Astrocyte (in vitro differentiated cells and primary cell): ENCODE measurements around the gene PCYT2. TPM values are rescaled to one million over a fixed set of nuclear protein-coding genes. Genes with fewer than 3 reads are reported as not detected.

Experiments used
- DNase-seq: peaks from one replicate; pipeline ENCODE4 v3.0.0-alpha.2; 2010; ENCODE audit warnings: low read depth
- FAIRE-seq: peaks from 2 replicates; lab custom pipeline; 2011; peaks lifted over from hg19 to GRCh38; lab: Jason Lieb, UNC
- H2AFZ ChIP-seq: 2 replicates; pipeline ENCODE4 v1.6.0; 2012; ENCODE audit warnings: low read depth, low read length, inconsistent platforms
- H3K27ac ChIP-seq: 2 replicates; pipeline ENCODE4 v1.5.1; 2011; ENCODE audit warnings: low read depth, low read length, inconsistent platforms
- H3K27me3 ChIP-seq: 2 replicates; pipeline ENCODE4 v1.6.0; 2011; ENCODE audit warnings: low read length, inconsistent platforms; ENCODE audit not compliant: insufficient read depth
- H3K36me3 ChIP-seq: 2 replicates; pipeline ENCODE4 v1.5.1; 2011; ENCODE audit warnings: low read length, inconsistent platforms; ENCODE audit not compliant: insufficient read depth
- H3K4me1 ChIP-seq: 2 replicates; pipeline ENCODE4 v1.5.1; 2011; ENCODE audit warnings: low read length, inconsistent platforms; ENCODE audit not compliant: insufficient read depth
- H3K4me2 ChIP-seq: 2 replicates; pipeline ENCODE4 v1.6.0; 2012; ENCODE audit warnings: low read length, inconsistent platforms
- H3K4me3 ChIP-seq: 2 replicates; pipeline ENCODE4 v1.5.1; 2011; ENCODE audit warnings: low read depth, mild to moderate bottlenecking, low read length, inconsistent platforms; ENCODE audit not compliant: insufficient read depth
- H3K79me2 ChIP-seq: 2 replicates; pipeline ENCODE4 v1.6.0; 2012; ENCODE audit warnings: mild to moderate bottlenecking, low read length, inconsistent platforms; ENCODE audit not compliant: insufficient read depth
- H3K9ac ChIP-seq: 2 replicates; pipeline ENCODE4 v1.6.0; 2012; ENCODE audit warnings: mild to moderate bottlenecking, low read length, inconsistent platforms
- H3K9me3 ChIP-seq: 2 replicates; pipeline ENCODE4 v1.5.1; 2012; ENCODE audit warnings: low read depth, mild to moderate bottlenecking, low read length, inconsistent platforms; ENCODE audit not compliant: insufficient read depth
- H4K20me1 ChIP-seq: 2 replicates; pipeline ENCODE4 v1.6.0; 2012; ENCODE audit warnings: low read length, inconsistent platforms; ENCODE audit not compliant: insufficient read depth
- H3K27ac Mint-ChIP-seq: one replicate; pipeline ENCODE4 v1.8.0; 2021; ENCODE audit warnings: mild to moderate bottlenecking, mixed read lengths; ENCODE audit not compliant: unreplicated experiment
- H3K27me3 Mint-ChIP-seq: one replicate; pipeline ENCODE4 v1.8.0; 2021; ENCODE audit warnings: low read depth, mixed read lengths; ENCODE audit not compliant: unreplicated experiment
- H3K36me3 Mint-ChIP-seq: one replicate; pipeline ENCODE4 v1.8.0; 2021; ENCODE audit warnings: low read depth, mixed read lengths; ENCODE audit not compliant: unreplicated experiment
- H3K4me1 Mint-ChIP-seq: one replicate; pipeline ENCODE4 v1.8.0; 2021; ENCODE audit warnings: low read depth, mixed read lengths; ENCODE audit not compliant: unreplicated experiment
- H3K4me3 Mint-ChIP-seq: one replicate; pipeline ENCODE4 v1.8.0; 2021; ENCODE audit warnings: mild to moderate bottlenecking, moderate library complexity, mixed read lengths; ENCODE audit not compliant: unreplicated experiment
- H3K9me3 Mint-ChIP-seq: one replicate; pipeline ENCODE4 v1.8.0; 2021; ENCODE audit warnings: mild to moderate bottlenecking, mixed read lengths; ENCODE audit not compliant: unreplicated experiment
- CTCF ChIP-seq: IDR thresholded peaks from 2 replicates; pipeline ENCODE4 v1.5.1; 2011; ENCODE audit warnings: low read depth, mild to moderate bottlenecking, inconsistent platforms, low read length, moderate library complexity; ENCODE audit not compliant: insufficient read depth
- EZH2 ChIP-seq: IDR thresholded peaks from 2 replicates; pipeline ENCODE4 v1.6.1; 2012; ENCODE audit warnings: mild to moderate bottlenecking, low read length, inconsistent platforms; ENCODE audit not compliant: insufficient read depth
- total RNA-seq: library from RNA; stranded (reverse); gene quantifications from 2 replicates; pipeline ENCODE4 v1.2.1, GENCODE V29; 2021

The PCYT2 gene
- total RNA-seq, 1 donor from 2014 or later, result 31.6 TPM

GRCh38 chr17:81959362-81960129 is 48.3 kb upstream of the PCYT2 start:
- peak overlapping the region; percentile 10 for H2AFZ ChIP-seq

GRCh38 chr17:81958633-81959342 is 47.6 kb upstream of the PCYT2 start:
- Mint-ChIP-seq H3K27me3 (peaks cover 37% of the 10 kb centered on the region), H3K4me3 (no peak overlapping the region), H3K9me3 (peaks cover 2% of the 10 kb centered on the region), H3K27ac (no peak overlapping the region), H3K4me1 (peaks cover 3% of the 10 kb centered on the region), H3K36me3 (no peaks in the 10 kb centered on the region)
- no peak for TF ChIP-seq EZH2
- no peak for TF ChIP-seq CTCF
- Histone ChIP-seq H3K9ac (no peak overlapping the region), H3K4me2 (no peak overlapping the region), H3K4me3 (no peak overlapping the region), H3K4me1 (no peaks in the 10 kb centered on the region), H3K27ac (no peak overlapping the region), H3K79me2 (no peaks in the 10 kb centered on the region), H3K27me3 (peaks cover 34% of the 10 kb centered on the region), H2AFZ (no peak overlapping the region), H3K36me3 (no peaks in the 10 kb centered on the region), H3K9me3 (no peaks in the 10 kb centered on the region), H4K20me1 (peaks cover 7% of the 10 kb centered on the region)
- FAIRE-seq (no peak), DNase-seq (no peak)

More at GRCh38 chr17:81959362-81960129, 48.3 kb upstream of the PCYT2 start:
- Histone ChIP-seq H3K4me1 (no peaks in the 10 kb centered on the region), H3K27me3 (peaks cover 42% of the 10 kb centered on the region), H4K20me1 (peaks cover 7% of the 10 kb centered on the region), H3K79me2 (no peaks in the 10 kb centered on the region), H3K27ac (no peak overlapping the region), H3K9me3 (no peaks in the 10 kb centered on the region), H3K36me3 (no peaks in the 10 kb centered on the region), H3K4me3 (no peak overlapping the region), H3K9ac (no peak overlapping the region), H3K4me2 (peak overlapping the region; percentile 55)
- no peaks in the 10 kb centered on the region for H3K36me3 Mint-ChIP-seq
- peaks cover 2% of the 10 kb centered on the region for H3K9me3 Mint-ChIP-seq
- no peak for TF ChIP-seq EZH2
- TF ChIP-seq CTCF, result no peak
- H3K27me3 Mint-ChIP-seq, result peaks cover 37% of the 10 kb centered on the region
- H3K27ac Mint-ChIP-seq, result no peak overlapping the region
- H3K4me3 Mint-ChIP-seq, result no peak overlapping the region
- FAIRE-seq (no peak), DNase-seq (no peak)
- H3K4me1 Mint-ChIP-seq, result peaks cover 3% of the 10 kb centered on the region
